ENCODE data around the gene ORC1. TPM values are rescaled to one million over a fixed set of nuclear protein-coding genes. Genes with fewer than 3 reads are reported as not detected.

The ORC1 gene
- total RNA-seq, 1 experiment from 2014 or later = 21.2 TPM

- Histone ChIP-seq H3K36me3 (ENCODE audit: low read depth) (peaks cover 11% of the 10 kb centered on the region; the same call in 1 of the 2 replicates), H4K20me1 (ENCODE audit: insufficient read depth) (no peaks in the 10 kb centered on the region), H3K4me2 (no peak overlapping the region), H3K4me3 (no peak overlapping the region), H3K9me2 (ENCODE audit: insufficient read depth) (no peaks in the 10 kb centered on the region), H3F3A (ENCODE audit: insufficient read depth, low read depth) (no peaks in the 10 kb centered on the region), H3K27me3 (ENCODE audit: insufficient read depth, low read depth) (no peaks in the 10 kb centered on the region), H3K79me2 (ENCODE audit: low read depth) (no peaks in the 10 kb centered on the region), H3K4me1 (replicated peaks; ENCODE audit: insufficient read depth) (no peaks in the 10 kb centered on the region), H3K27ac (no peak overlapping the region), H2AFZ (no peak overlapping the region), H3K9me3 (ENCODE audit: insufficient read depth, low read depth) (no peaks in the 10 kb centered on the region)
- TF ChIP-seq CTCF (conservative IDR thresholded peaks at IDR 0.05) = no peak
- TF ChIP-seq EZH2 (IDR thresholded peaks at IDR 0.05; ENCODE audit: low read depth) = no peak
- ChIA-PET CTCF (no interaction called here), POLR2A (ENCODE audit: unreplicated experiment) (no interaction called here)
- intact Hi-C loops (cut with micrococcal nuclease; ENCODE audit: unreplicated experiment) = no loop called here
- BruUV-seq (replicated peaks) = no TSS peak
- DNase-seq = no peak
These were observed 47.3 kb downstream of the ORC1 start for GRCh38 chr1:52356818-52357355.

GRCh38 chr1:52355847-52356505 is 48.2 kb downstream of the ORC1 start:
- no peaks in the 10 kb centered on the region for H3K79me2 ChIP-seq (ENCODE audit: low read depth)
- no peaks in the 10 kb centered on the region for H3F3A ChIP-seq (ENCODE audit: insufficient read depth, low read depth)
- TF ChIP-seq EZH2 (IDR thresholded peaks at IDR 0.05; ENCODE audit: low read depth) (no peak), CTCF (conservative IDR thresholded peaks at IDR 0.05) (no peak)
- no peak overlapping the region for H3K4me3 ChIP-seq
- no peaks in the 10 kb centered on the region for H3K27me3 ChIP-seq (ENCODE audit: insufficient read depth, low read depth)
- intact Hi-C loops (cut with micrococcal nuclease; ENCODE audit: unreplicated experiment) = no loop called here
- H4K20me1 ChIP-seq (ENCODE audit: insufficient read depth) = no peaks in the 10 kb centered on the region
- H3K4me1 ChIP-seq (replicated peaks; ENCODE audit: insufficient read depth) = no peaks in the 10 kb centered on the region
- H3K9me2 ChIP-seq (ENCODE audit: insufficient read depth) = no peaks in the 10 kb centered on the region
- H3K4me2 ChIP-seq = no peak overlapping the region
- H3K27ac ChIP-seq = no peak overlapping the region
- no peaks in the 10 kb centered on the region for H3K9me3 ChIP-seq (ENCODE audit: insufficient read depth, low read depth)
- no peak for DNase-seq
- ChIA-PET CTCF (interaction anchor here (0.7 kb wide), 1 partner anchor 265 kb away, joined by 5 read pairs; no protein-coding TSS in a partner anchor), POLR2A (ENCODE audit: unreplicated experiment) (interaction anchor here (0.7 kb wide), 1 partner anchor 15 kb away, joined by 4 read pairs; no protein-coding TSS in a partner anchor)
- H2AFZ ChIP-seq = no peak overlapping the region
- BruUV-seq (replicated peaks) = no TSS peak
- peaks cover 11% of the 10 kb centered on the region; the same call in 1 of the 2 replicates for H3K36me3 ChIP-seq (ENCODE audit: low read depth)

- intact Hi-C loops (cut with micrococcal nuclease; ENCODE audit: unreplicated experiment) = no loop called here
- no peak overlapping the region for H2AFZ ChIP-seq
- no peaks in the 10 kb centered on the region for H3F3A ChIP-seq (ENCODE audit: insufficient read depth, low read depth)
- H3K27ac ChIP-seq = no peak overlapping the region
- H3K27me3 ChIP-seq (ENCODE audit: insufficient read depth, low read depth) = no peaks in the 10 kb centered on the region
- peaks cover 11% of the 10 kb centered on the region; the same call in 1 of the 2 replicates for H3K36me3 ChIP-seq (ENCODE audit: low read depth)
- H3K4me1 ChIP-seq (replicated peaks; ENCODE audit: insufficient read depth) = no peaks in the 10 kb centered on the region
- ChIA-PET POLR2A (ENCODE audit: unreplicated experiment) (no interaction called here), CTCF (interaction anchor here (0.7 kb wide), 1 partner anchor 264 kb away, joined by 5 read pairs; no protein-coding TSS in a partner anchor)
- BruUV-seq (replicated peaks) = no TSS peak
- no peak for DNase-seq
- TF ChIP-seq EZH2 (IDR thresholded peaks at IDR 0.05; ENCODE audit: low read depth) = no peak
- no peak for TF ChIP-seq CTCF (conservative IDR thresholded peaks at IDR 0.05)
- H3K79me2 ChIP-seq (ENCODE audit: low read depth) = no peaks in the 10 kb centered on the region
- no peaks in the 10 kb centered on the region for H3K9me2 ChIP-seq (ENCODE audit: insufficient read depth)
- H3K4me2 ChIP-seq = no peak overlapping the region
- no peaks in the 10 kb centered on the region for H3K9me3 ChIP-seq (ENCODE audit: insufficient read depth, low read depth)
- H3K4me3 ChIP-seq = no peak overlapping the region
- H4K20me1 ChIP-seq (ENCODE audit: insufficient read depth) = no peaks in the 10 kb centered on the region
These were observed 48.8 kb downstream of the ORC1 start for GRCh38 chr1:52355436-52355835.
